HCT116 (cell line): ENCODE results near the gene GARIN5B. TPM values are rescaled to one million over a fixed set of nuclear protein-coding genes. Genes with fewer than 3 reads are reported as not detected.

Source experiments
- ATAC-seq: fragments of 200-7000 bp; cut with Tn5 transposase; 2 replicates; pipeline ENCODE4 v1.9.1; 2020; ENCODE audit warnings: mild to moderate bottlenecking, moderate library complexity
- BruUV-seq: library from RNA; stranded (reverse); fragments of 400-500 nt; replicated peaks from 2 replicates; lab custom pipeline; 2021; lab: Mats Ljungman, UMichigan
- CTCF ChIA-PET: fragments of 300-600 bp; sonication (Branson Sonifier 250); formaldehyde crosslinking; loops from one replicate; lab custom pipeline; 2021; ENCODE audit warnings: antibody characterized with exemption; lab: Charles Lee
- POLR2A ChIA-PET: fragments of 300-600, 350-600 bp; sonication (Branson Sonifier 250); formaldehyde crosslinking; loops from one replicate; lab custom pipeline; 2021; ENCODE audit warnings: antibody characterized with exemption; lab: Charles Lee
- RAD21 ChIA-PET, 2 experiments: fragments of 300-600 bp; sonication (Branson Sonifier 250); formaldehyde crosslinking; loops; one replicate each; lab custom pipeline; 2023; ENCODE audit warnings: low total read pairs in 2 of 2; ENCODE audit not compliant: uncharacterized antibody in 2 of 2, unreplicated experiment in 2 of 2, low non-redundant PET in 1 of 2; lab: Charles Lee
- DNase-seq: peaks from one replicate; pipeline ENCODE4 v3.0.0-alpha.2; 2010; ENCODE audit warnings: low read depth, low spot score
- H2AFZ ChIP-seq: fragments of 200-600 bp; shearing (Covaris generic), sonication (generic); 2 replicates; pipeline ENCODE4 v1.6.1; 2017; ENCODE audit warnings: low read depth, mixed run types, mixed read lengths, antibody characterized with exemption, low read length; ENCODE audit not compliant: poor library complexity, severe bottlenecking
- H3K27ac ChIP-seq: 2 replicates; pipeline ENCODE4 v1.5.1; 2012; ENCODE audit warnings: low read depth, low read length
- H3K27me3 ChIP-seq: fragments of 200-600 bp; sonication (generic); 2 replicates; pipeline ENCODE4 v1.6.1; 2016; ENCODE audit warnings: mixed run types, low read length, mixed read lengths; ENCODE audit not compliant: insufficient read depth
- H3K36me3 ChIP-seq, 2 experiments: fragments of 200-500 bp in 1 of 2; fragments of 200-600 bp in 1 of 2; sonication (Bioruptor generic) in 1 of 2; sonication (generic) in 1 of 2; 2 replicates each; pipeline versions ENCODE4 v1.5.1 to v1.6.1; 2014 to 2016; ENCODE audit warnings: low read length in 2 of 2, inconsistent platforms in 1 of 2, mixed read lengths in 1 of 2, mixed run types in 1 of 2; ENCODE audit not compliant: insufficient read depth in 2 of 2, control insufficient read depth in 1 of 2
- H3K4me1 ChIP-seq, 2 experiments: fragments of 200-600 bp in 1 of 2; sonication (generic) in 1 of 2; 2 replicates each; pipeline versions ENCODE4 v1.5.1 to v1.6.1; 2012 to 2017; ENCODE audit warnings: low read length in 2 of 2, inconsistent platforms in 1 of 2, mild to moderate bottlenecking in 1 of 2, mixed read lengths in 1 of 2, mixed run types in 1 of 2, moderate library complexity in 1 of 2; ENCODE audit not compliant: insufficient read depth in 2 of 2, control insufficient read depth in 1 of 2
- H3K4me2 ChIP-seq: fragments of 200-600 bp; sonication (generic); 2 replicates; pipeline ENCODE4 v1.6.1; 2017; ENCODE audit warnings: mixed run types, low read length, mixed read lengths
- H3K4me3 ChIP-seq, 2 experiments: fragments of 200-600 bp in 1 of 2; sonication (generic) in 1 of 2; replicated peaks in 1 of 2; 2 replicates each; pipeline ENCODE4 v1.5.1; 2011 to 2016; ENCODE audit warnings: low read length in 2 of 2, control low read depth in 1 of 2, low read depth in 1 of 2, mild to moderate bottlenecking in 1 of 2, mixed read lengths in 1 of 2, mixed run types in 1 of 2
- H3K79me2 ChIP-seq: fragments of 200-600 bp; sonication (generic); 2 replicates; pipeline ENCODE4 v1.6.1; 2017; ENCODE audit warnings: mild to moderate bottlenecking, mixed run types, low read length, moderate library complexity, mixed read lengths; ENCODE audit not compliant: insufficient read depth
- H3K9ac ChIP-seq: fragments of 200-600 bp; sonication (generic); 2 replicates; pipeline ENCODE4 v1.6.1; 2016; ENCODE audit warnings: low read length, mixed read lengths
- H3K9me2 ChIP-seq: fragments of 200-600 bp; sonication (generic), shearing (Covaris generic); 2 replicates; pipeline ENCODE4 v1.6.1; 2017; ENCODE audit warnings: mixed run types, mild to moderate bottlenecking, moderate library complexity; ENCODE audit not compliant: insufficient read depth
- H3K9me3 ChIP-seq, 2 experiments: fragments of 200-500 bp in 1 of 2; fragments of 200-600 bp in 1 of 2; sonication (Bioruptor generic) in 1 of 2; sonication (generic) in 1 of 2; 2 replicates each; pipeline ENCODE4 v1.6.1; 2014 to 2017; ENCODE audit warnings: low read length in 2 of 2, mixed read lengths in 2 of 2, inconsistent platforms in 1 of 2, low read depth in 1 of 2, mild to moderate bottlenecking in 1 of 2, mixed run types in 1 of 2, moderate library complexity in 1 of 2; ENCODE audit not compliant: control insufficient read depth in 1 of 2, insufficient read depth in 1 of 2
- H4K20me1 ChIP-seq: fragments of 200-600 bp; sonication (generic), shearing (Covaris generic); 2 replicates; pipeline ENCODE4 v1.6.1; 2017; ENCODE audit warnings: mixed run types, mild to moderate bottlenecking, moderate library complexity; ENCODE audit not compliant: insufficient read depth
- CTCF ChIP-seq, 3 experiments: fragments of 200-600 bp in 1 of 3; sonication (generic) in 1 of 3; IDR thresholded peaks in 2 of 3; conservative IDR thresholded peaks in 1 of 3; 2 replicates each; pipeline ENCODE4 v1.5.1; 2012 to 2017; ENCODE audit warnings: low read depth in 2 of 3, low read length in 2 of 3, antibody characterized with exemption in 1 of 3, borderline replicate concordance in 1 of 3, control low read depth in 1 of 3, mild to moderate bottlenecking in 1 of 3, mixed read lengths in 1 of 3, mixed run types in 1 of 3, moderate library complexity in 1 of 3; ENCODE audit not compliant: insufficient read depth in 1 of 3
- EGR1 ChIP-seq: IDR thresholded peaks from 2 replicates; pipeline ENCODE4 v1.6.1; 2012; ENCODE audit warnings: low read depth
- POLR2AphosphoS5 ChIP-seq: IDR thresholded peaks from 2 replicates; pipeline ENCODE4 v1.6.1; 2011; ENCODE audit warnings: mild to moderate bottlenecking, low read depth, low read length, moderate library complexity
- ZBTB33 ChIP-seq: IDR thresholded peaks from 2 replicates; pipeline ENCODE4 v1.6.1; 2011; ENCODE audit warnings: mild to moderate bottlenecking, low read length, moderate library complexity; ENCODE audit not compliant: insufficient replicate concordance; ENCODE audit errors: extremely low read depth
- intact Hi-C: fragments of 100-400 bp; cut with micrococcal nuclease; formaldehyde crosslinking; loops from 2 replicates; pipeline ENCODE4 v1.10.0; 2022
- total RNA-seq: library from RNA; stranded (reverse); gene quantifications from one replicate; pipeline ENCODE4 v1.2.1, GENCODE V29; 2021; ENCODE audit not compliant: unreplicated experiment

Gene GARIN5B
- total RNA-seq, 1 experiment from 2014 or later = not detected

GRCh38 chr19:55305491-55305890, 57.6 kb downstream of the GARIN5B start:
- Histone ChIP-seq H4K20me1 (no peaks in the 10 kb centered on the region), H3K36me3 (peaks cover 13 to 19% of the 10 kb centered on the region in 2 experiments; a peak in 3 of 4 replicates), H2AFZ (no peak overlapping the region), H3K27me3 (no peaks in the 10 kb centered on the region), H3K9ac (no peak overlapping the region), H3K79me2 (no peaks in the 10 kb centered on the region), H3K9me2 (no peaks in the 10 kb centered on the region), H3K4me2 (no peak overlapping the region), H3K9me3 (no peaks in the 10 kb centered on the region), H3K4me3 (no peak overlapping the region), H3K27ac (no peak overlapping the region), H3K4me1 (peaks cover 0 to 7% of the 10 kb centered on the region in 2 experiments; a peak in 1 of 4 replicates)
- intact Hi-C loops = no loop called here
- 0 out of 2 replicates have a peak, but pooled peaks have one; percentile 30 for TF ChIP-seq POLR2AphosphoS5
- TF ChIP-seq EGR1 = no peak
- no peak for TF ChIP-seq CTCF (IDR thresholded peaks at IDR 0.05 in 2 of 3, conservative IDR thresholded peaks at IDR 0.05 in 1 of 3; ENCODE audit: borderline replicate concordance in 1 of 3, insufficient read depth in 1 of 3, low read depth in 2 of 3, low read length in 2 of 3)
- no peak for TF ChIP-seq ZBTB33
- CTCF ChIA-PET = no interaction called here
- BruUV-seq = no TSS peak
- POLR2A ChIA-PET = no interaction called here
- DNase-seq (no peak), ATAC-seq (peak; percentile 71)
- RAD21 ChIA-PET = no interaction called here
